GM12874 (cell line): ENCODE data around the gene BNC2.

ENCODE experiments used
- TF ChIP-seq, protein P1 (sequence below): IDR thresholded peaks from 2 replicates; pipeline ENCODE4 v1.5.1; 2011; ENCODE audit warnings: low read depth, mild to moderate bottlenecking, control low read depth, low read length, moderate library complexity; ENCODE audit not compliant: insufficient read depth

Gene BNC2

DNA sequence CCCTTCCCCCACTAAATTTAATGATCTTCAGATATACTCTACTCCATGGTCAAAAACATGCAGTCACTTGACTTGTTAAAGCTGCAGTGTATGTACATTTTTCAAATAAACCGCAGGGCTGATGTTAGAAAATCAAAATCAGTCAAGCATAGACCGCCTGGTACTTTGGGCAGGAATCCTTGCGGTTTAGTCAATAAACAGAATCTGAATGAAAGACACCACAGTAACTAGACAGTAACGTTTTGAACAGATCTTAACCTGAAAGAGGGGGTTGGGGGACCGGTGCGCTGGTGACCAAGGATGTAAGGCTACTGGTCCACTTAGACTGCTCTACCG is 188.8 kb downstream of the BNC2 start:
- TF ChIP-seq, protein P1, sequence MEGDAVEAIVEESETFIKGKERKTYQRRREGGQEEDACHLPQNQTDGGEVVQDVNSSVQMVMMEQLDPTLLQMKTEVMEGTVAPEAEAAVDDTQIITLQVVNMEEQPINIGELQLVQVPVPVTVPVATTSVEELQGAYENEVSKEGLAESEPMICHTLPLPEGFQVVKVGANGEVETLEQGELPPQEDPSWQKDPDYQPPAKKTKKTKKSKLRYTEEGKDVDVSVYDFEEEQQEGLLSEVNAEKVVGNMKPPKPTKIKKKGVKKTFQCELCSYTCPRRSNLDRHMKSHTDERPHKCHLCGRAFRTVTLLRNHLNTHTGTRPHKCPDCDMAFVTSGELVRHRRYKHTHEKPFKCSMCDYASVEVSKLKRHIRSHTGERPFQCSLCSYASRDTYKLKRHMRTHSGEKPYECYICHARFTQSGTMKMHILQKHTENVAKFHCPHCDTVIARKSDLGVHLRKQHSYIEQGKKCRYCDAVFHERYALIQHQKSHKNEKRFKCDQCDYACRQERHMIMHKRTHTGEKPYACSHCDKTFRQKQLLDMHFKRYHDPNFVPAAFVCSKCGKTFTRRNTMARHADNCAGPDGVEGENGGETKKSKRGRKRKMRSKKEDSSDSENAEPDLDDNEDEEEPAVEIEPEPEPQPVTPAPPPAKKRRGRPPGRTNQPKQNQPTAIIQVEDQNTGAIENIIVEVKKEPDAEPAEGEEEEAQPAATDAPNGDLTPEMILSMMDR, result no peak

DNA sequence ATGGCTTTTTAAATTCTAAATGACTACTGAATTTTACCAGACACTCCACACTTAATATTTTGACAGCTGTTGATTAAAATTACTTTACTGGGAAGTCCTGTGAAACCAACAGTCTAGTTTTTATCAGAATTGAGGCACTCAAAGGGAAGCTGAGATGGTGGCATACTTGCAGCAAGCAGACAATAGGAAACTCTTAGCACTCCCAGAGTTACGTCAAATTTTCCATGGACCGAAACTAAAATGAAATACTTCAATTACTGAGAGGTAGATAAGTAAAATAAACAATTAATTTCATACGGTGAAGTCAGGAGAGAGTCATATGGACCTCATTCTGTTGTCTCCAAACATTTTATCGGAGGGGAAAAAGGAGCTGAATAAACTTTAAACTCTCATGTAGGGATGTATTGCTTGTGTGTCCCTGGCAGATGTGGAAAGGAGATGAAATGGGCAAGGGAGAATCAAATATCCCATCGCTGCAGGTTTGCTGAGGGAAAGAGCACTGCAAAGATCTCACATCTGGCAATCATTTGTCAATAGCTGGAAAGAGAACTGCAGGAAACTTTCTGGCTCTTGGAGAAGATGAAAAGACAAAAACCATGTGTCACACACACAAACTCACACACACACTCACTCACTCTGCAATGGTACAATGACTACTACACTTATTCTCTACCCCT is 189.4 kb downstream of the BNC2 start:
- TF ChIP-seq, protein P1, result no peak

GRCh38 chr9:16680541-16680940 is 189.9 kb downstream of the BNC2 start:
- TF ChIP-seq, protein P1, result no peak

DNA sequence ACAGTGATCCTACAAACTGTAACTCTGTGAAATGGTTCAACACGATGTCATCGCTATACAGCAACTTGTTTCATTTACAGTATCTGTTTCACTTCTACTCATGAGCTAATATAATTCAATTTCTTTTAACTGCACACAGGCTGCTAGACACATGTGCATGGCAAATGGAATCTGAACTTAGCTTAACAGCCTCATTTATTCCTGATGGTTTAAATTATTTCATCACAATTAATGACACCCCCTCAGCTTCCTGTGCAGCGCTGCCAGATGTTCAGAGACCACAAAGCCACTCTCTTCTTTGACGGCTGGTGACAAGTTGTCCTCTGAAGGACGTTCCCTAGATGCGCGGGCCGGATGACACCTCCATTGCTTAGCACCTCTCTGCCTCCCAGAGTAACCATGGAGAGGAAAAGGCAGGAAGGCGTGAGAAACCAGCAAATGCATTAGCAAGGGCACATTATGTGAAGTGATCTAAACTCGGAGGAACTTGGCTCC is 191.1 kb downstream of the BNC2 start:
- TF ChIP-seq, protein P1, result no peak

DNA sequence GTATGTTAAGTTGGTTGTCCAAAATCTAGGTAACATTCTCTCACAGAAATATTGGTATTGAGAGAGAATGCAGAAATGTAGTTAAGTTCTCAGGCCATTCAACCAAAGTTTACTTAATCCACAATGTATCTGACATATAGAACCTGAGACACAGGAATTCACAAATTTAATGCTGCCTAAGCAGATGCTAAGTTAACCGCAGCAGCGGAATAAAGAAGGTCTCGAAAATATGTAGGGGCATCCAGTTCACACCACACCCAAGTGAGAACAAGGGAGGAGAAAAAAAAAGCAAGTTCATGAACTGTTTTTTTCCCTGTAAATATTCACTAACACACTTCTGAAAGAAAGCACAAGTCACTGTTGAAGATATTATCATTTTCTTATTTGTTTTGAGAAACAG is 194.0 kb downstream of the BNC2 start:
- TF ChIP-seq, protein P1, result no peak

- TF ChIP-seq, protein P1, result no peak
Measured at GRCh38 chr9:16675131-16675530, 195.3 kb downstream of the BNC2 start.

- TF ChIP-seq, protein P1, result no peak
Measured at GRCh38 chr9:16673171-16673570, 197.3 kb downstream of the BNC2 start.
